Stimulated activated CD4-positive, alpha-beta T cell treated with anti-CD3 and anti-CD28 coated beads, Interleukin-15, amount 100 ng/mL, for 24 hours (primary cell): ENCODE measurements around the gene MARF1.
"Not testable (repeated sequence)": the region's sequence is repeated elsewhere in the genome, so short reads cannot be mapped to it uniquely, and the experiment has no call there.

Source experiments
- DNase-seq: peaks from one replicate; pipeline ENCODE4 v3.0.0-alpha.2; 2020

Gene MARF1

GRCh38 chr16:15650698-15651171 is 7.8 kb upstream of the MARF1 start:
- DNase-seq, result peak; percentile 69

GRCh38 chr16:15650019-15650697 is 7.2 kb upstream of the MARF1 start, which contains the start of gene NDE1:
TSS of gene NDE1 (plus strand) at chr16:15650245. CDS start at chr16:15664779, 14,534 bp downstream.
- peak; percentile 93 for DNase-seq

- no peak for DNase-seq
These were observed 6.7 kb upstream of the MARF1 start for GRCh38 chr16:15649727-15650018.

- DNase-seq, result not testable (repeated sequence)
These were observed 6.4 kb upstream of the MARF1 start for GRCh38 chr16:15649311-15649710.

- no peak for DNase-seq
These were observed 5.3 kb upstream of the MARF1 start for GRCh38 chr16:15648135-15648730.

- DNase-seq, result no peak
These were observed 4.5 kb upstream of the MARF1 start for GRCh38 chr16:15647294-15648014.

- DNase-seq, result not testable (repeated sequence)
These were observed 3.8 kb upstream of the MARF1 start for GRCh38 chr16:15646557-15647293.

- DNase-seq, result peak; percentile 56
These were observed 2.1 kb upstream of the MARF1 start for GRCh38 chr16:15644962-15645465.

- no peak for DNase-seq
These were observed 1.5 kb upstream of the MARF1 start for GRCh38 chr16:15644267-15644961.

- DNase-seq, result no peak
These were observed 944 bp upstream of the MARF1 start for GRCh38 chr16:15643946-15644250.

GRCh38 chr16:15642557-15643047 is 352 bp downstream of the MARF1 start:
- peak; percentile 82 for DNase-seq

GRCh38 chr16:15641753-15642556 is 999 bp downstream of the MARF1 start:
- DNase-seq, result no peak

GRCh38 chr16:15640966-15641365 is 2.0 kb downstream of the MARF1 start:
- DNase-seq, result no peak

GRCh38 chr16:15639061-15639568 is 3.8 kb downstream of the MARF1 start:
- peak; percentile 37 for DNase-seq

- no peak for DNase-seq
These were observed 6.5 kb downstream of the MARF1 start for GRCh38 chr16:15636392-15636873.

- DNase-seq, result no peak
These were observed 7.0 kb downstream of the MARF1 start for GRCh38 chr16:15635926-15636325.

GRCh38 chr16:15631730-15632409 is 11.1 kb downstream of the MARF1 start:
- no peak for DNase-seq

GRCh38 chr16:15621889-15622288 is 21.1 kb downstream of the MARF1 start:
- no peak for DNase-seq

- no peak for DNase-seq
These were observed 21.5 kb downstream of the MARF1 start for GRCh38 chr16:15621456-15621855.

GRCh38 chr16:15620611-15621195 is 22.3 kb downstream of the MARF1 start:
- no peak for DNase-seq
